Measurements from ENCODE around the gene CFAP74.

CFAP74 gene

GRCh38 chr1:1954831-1955441 is 48.6 kb downstream of the CFAP74 start:
- H3K9ac ChIP-seq (ENCODE audit: low read length), result no peak overlapping the region
- no peak overlapping the region for H3K27ac ChIP-seq (ENCODE audit: low read depth, low read length)
- H3K36me3 ChIP-seq (ENCODE audit: control insufficient read depth, insufficient read depth, low read length), result no peaks in the 10 kb centered on the region
- no peaks in the 10 kb centered on the region for H3K4me1 ChIP-seq (ENCODE audit: control insufficient read depth, insufficient read depth, low read length)
- H3K27me3 ChIP-seq (ENCODE audit: control insufficient read depth, insufficient read depth, low read length), result peaks cover 3% of the 10 kb centered on the region
- H3K4me3 ChIP-seq (ENCODE audit: low read length), result no peak overlapping the region

- H3K27me3 ChIP-seq (ENCODE audit: control insufficient read depth, insufficient read depth, low read length), result no peaks in the 10 kb centered on the region
- no peaks in the 10 kb centered on the region for H3K36me3 ChIP-seq (ENCODE audit: control insufficient read depth, insufficient read depth, low read length)
- H3K27ac ChIP-seq (ENCODE audit: low read depth, low read length), result no peak overlapping the region
Observed at GRCh38 chr1:1954015-1954414, 49.6 kb downstream of the CFAP74 start.

GRCh38 chr1:1950940-1951339 is 52.6 kb downstream of the CFAP74 start:
- no peak overlapping the region for H3K27ac ChIP-seq (ENCODE audit: low read depth, low read length)
- no peak overlapping the region for H3K4me3 ChIP-seq (ENCODE audit: low read length)
- H3K27me3 ChIP-seq (ENCODE audit: control insufficient read depth, insufficient read depth, low read length), result no peaks in the 10 kb centered on the region
- H3K9ac ChIP-seq (ENCODE audit: low read length), result no peak overlapping the region
- no peaks in the 10 kb centered on the region for H3K4me1 ChIP-seq (ENCODE audit: control insufficient read depth, insufficient read depth, low read length)
- no peaks in the 10 kb centered on the region for H3K36me3 ChIP-seq (ENCODE audit: control insufficient read depth, insufficient read depth, low read length)

More at GRCh38 chr1:1954015-1954414, 49.6 kb downstream of the CFAP74 start:
- no peaks in the 10 kb centered on the region for H3K4me1 ChIP-seq (ENCODE audit: control insufficient read depth, insufficient read depth, low read length)
- H3K9ac ChIP-seq (ENCODE audit: low read length), result no peak overlapping the region
- H3K4me3 ChIP-seq (ENCODE audit: low read length), result no peak overlapping the region

- Histone ChIP-seq H3K4me1 (ENCODE audit: control insufficient read depth, insufficient read depth, low read length) (no peaks in the 10 kb centered on the region), H3K9ac (ENCODE audit: low read length) (no peak overlapping the region)
Observed at GRCh38 chr1:1948783-1949182, 54.8 kb downstream of the CFAP74 start.

GRCh38 chr1:1947493-1947892 is 56.1 kb downstream of the CFAP74 start:
- no peak overlapping the region for H3K4me3 ChIP-seq (ENCODE audit: low read length)
- no peak overlapping the region for H3K9ac ChIP-seq (ENCODE audit: low read length)
- peaks cover 2% of the 10 kb centered on the region for H3K27me3 ChIP-seq (ENCODE audit: control insufficient read depth, insufficient read depth, low read length)
- H3K36me3 ChIP-seq (ENCODE audit: control insufficient read depth, insufficient read depth, low read length), result no peaks in the 10 kb centered on the region
- no peaks in the 10 kb centered on the region for H3K4me1 ChIP-seq (ENCODE audit: control insufficient read depth, insufficient read depth, low read length)
- H3K27ac ChIP-seq (ENCODE audit: low read depth, low read length), result no peak overlapping the region

More at GRCh38 chr1:1948783-1949182, 54.8 kb downstream of the CFAP74 start:
- Histone ChIP-seq H3K36me3 (ENCODE audit: control insufficient read depth, insufficient read depth, low read length) (no peaks in the 10 kb centered on the region), H3K27ac (ENCODE audit: low read depth, low read length) (no peak overlapping the region), H3K4me3 (ENCODE audit: low read length) (no peak overlapping the region), H3K27me3 (ENCODE audit: control insufficient read depth, insufficient read depth, low read length) (no peaks in the 10 kb centered on the region)

GRCh38 chr1:1946540-1946939 is 57.0 kb downstream of the CFAP74 start:
- no peak overlapping the region for H3K4me3 ChIP-seq (ENCODE audit: low read length)
- no peak overlapping the region for H3K9ac ChIP-seq (ENCODE audit: low read length)
- no peaks in the 10 kb centered on the region for H3K36me3 ChIP-seq (ENCODE audit: control insufficient read depth, insufficient read depth, low read length)
- H3K27me3 ChIP-seq (ENCODE audit: control insufficient read depth, insufficient read depth, low read length), result peaks cover 5% of the 10 kb centered on the region
- H3K27ac ChIP-seq (ENCODE audit: low read depth, low read length), result no peak overlapping the region
- no peaks in the 10 kb centered on the region for H3K4me1 ChIP-seq (ENCODE audit: control insufficient read depth, insufficient read depth, low read length)

GRCh38 chr1:1945782-1946393 is 57.7 kb downstream of the CFAP74 start:
- Histone ChIP-seq H3K4me3 (ENCODE audit: low read length) (no peak overlapping the region), H3K4me1 (ENCODE audit: control insufficient read depth, insufficient read depth, low read length) (no peaks in the 10 kb centered on the region), H3K36me3 (ENCODE audit: control insufficient read depth, insufficient read depth, low read length) (no peaks in the 10 kb centered on the region), H3K9ac (ENCODE audit: low read length) (no peak overlapping the region), H3K27ac (ENCODE audit: low read depth, low read length) (no peak overlapping the region), H3K27me3 (ENCODE audit: control insufficient read depth, insufficient read depth, low read length) (peaks cover 5% of the 10 kb centered on the region)

- no peaks in the 10 kb centered on the region for H3K36me3 ChIP-seq (ENCODE audit: control insufficient read depth, insufficient read depth, low read length)
- no peak overlapping the region for H3K9ac ChIP-seq (ENCODE audit: low read length)
- no peak overlapping the region for H3K4me3 ChIP-seq (ENCODE audit: low read length)
- no peak overlapping the region for H3K27ac ChIP-seq (ENCODE audit: low read depth, low read length)
- no peaks in the 10 kb centered on the region for H3K4me1 ChIP-seq (ENCODE audit: control insufficient read depth, insufficient read depth, low read length)
- H3K27me3 ChIP-seq (ENCODE audit: control insufficient read depth, insufficient read depth, low read length), result peaks cover 5% of the 10 kb centered on the region
Observed at GRCh38 chr1:1943834-1944570, 59.6 kb downstream of the CFAP74 start.

- no peak overlapping the region for H3K4me3 ChIP-seq (ENCODE audit: low read length)
- peaks cover 5% of the 10 kb centered on the region for H3K27me3 ChIP-seq (ENCODE audit: control insufficient read depth, insufficient read depth, low read length)
- H3K36me3 ChIP-seq (ENCODE audit: control insufficient read depth, insufficient read depth, low read length), result no peaks in the 10 kb centered on the region
- H3K27ac ChIP-seq (ENCODE audit: low read depth, low read length), result no peak overlapping the region
- no peaks in the 10 kb centered on the region for H3K4me1 ChIP-seq (ENCODE audit: control insufficient read depth, insufficient read depth, low read length)
- H3K9ac ChIP-seq (ENCODE audit: low read length), result no peak overlapping the region
Observed at GRCh38 chr1:1942753-1943656, 60.6 kb downstream of the CFAP74 start.

- Histone ChIP-seq H3K36me3 (ENCODE audit: control insufficient read depth, insufficient read depth, low read length) (no peaks in the 10 kb centered on the region), H3K27ac (ENCODE audit: low read depth, low read length) (no peak overlapping the region), H3K27me3 (ENCODE audit: control insufficient read depth, insufficient read depth, low read length) (peaks cover 5% of the 10 kb centered on the region), H3K9ac (ENCODE audit: low read length) (no peak overlapping the region), H3K4me1 (ENCODE audit: control insufficient read depth, insufficient read depth, low read length) (no peaks in the 10 kb centered on the region), H3K4me3 (ENCODE audit: low read length) (no peak overlapping the region)
Observed at GRCh38 chr1:1941868-1942752, 61.5 kb downstream of the CFAP74 start.

- Histone ChIP-seq H3K36me3 (ENCODE audit: control insufficient read depth, insufficient read depth, low read length) (no peaks in the 10 kb centered on the region), H3K27ac (ENCODE audit: low read depth, low read length) (no peak overlapping the region), H3K27me3 (ENCODE audit: control insufficient read depth, insufficient read depth, low read length) (peaks cover 5% of the 10 kb centered on the region), H3K9ac (ENCODE audit: low read length) (no peak overlapping the region), H3K4me1 (ENCODE audit: control insufficient read depth, insufficient read depth, low read length) (no peaks in the 10 kb centered on the region), H3K4me3 (ENCODE audit: low read length) (no peak overlapping the region)
Observed at GRCh38 chr1:1941211-1941841, 62.3 kb downstream of the CFAP74 start.

Measured in rectal smooth muscle tissue (tissue), 1 donor.